B cell (primary cell): ENCODE results near the gene CST7. TPM values are rescaled to one million over a fixed set of nuclear protein-coding genes. Genes with fewer than 3 reads are reported as not detected.

Experiments
- ATAC-seq: fragments of 200-7000 bp; cut with Tn5 transposase; one replicate; pipeline ENCODE4 v1.10.0; 2021; ENCODE audit warnings: low read depth, mild to moderate bottlenecking, moderate number of reproducible peaks, moderate library complexity
- CTCF ChIA-PET: fragments of 350-600 bp; sonication (Branson Sonifier 250); formaldehyde crosslinking; loops from one replicate; lab custom pipeline; 2021; ENCODE audit warnings: antibody characterized with exemption, inconsistent platforms; lab: Charles Lee
- POLR2A ChIA-PET: fragments of 350-600 bp; sonication (Branson Sonifier 250); formaldehyde crosslinking; loops from one replicate; lab custom pipeline; 2021; ENCODE audit warnings: antibody characterized with exemption; lab: Charles Lee
- DNase-seq: peaks from one replicate; pipeline ENCODE4 v3.0.0; 2013
- H2AFZ ChIP-seq: 2 replicates; pipeline ENCODE4 v1.6.1; 2012; ENCODE audit warnings: mild to moderate bottlenecking, low read depth, low read length; ENCODE audit not compliant: insufficient read depth, poor library complexity, severe bottlenecking
- H3K27ac ChIP-seq, 2 donors: 1 replicate in 1 of 2; 2 replicates in 1 of 2; pipeline ENCODE4 v1.5.1; 2012 to 2013; ENCODE audit warnings: low read length in 2 of 2, mild to moderate bottlenecking in 2 of 2, moderate library complexity in 1 of 2
- H3K27me3 ChIP-seq, 4 experiments: fragments of 200-600 bp in 1 of 4; sonication (generic) in 1 of 4; replicated peaks in 1 of 4; 1 replicate in 2 of 4; 2 replicates in 2 of 4; pipeline versions ENCODE4 v1.6.1 to v1.7.0; 2013 to 2016; ENCODE audit warnings: low read length in 3 of 4, mild to moderate bottlenecking in 2 of 4, mixed read lengths in 1 of 4, moderate library complexity in 1 of 4; ENCODE audit not compliant: insufficient read depth in 4 of 4, control insufficient read depth in 3 of 4; ENCODE audit errors: control extremely low read depth in 1 of 4
- H3K36me3 ChIP-seq, 2 experiments: replicated peaks in 1 of 2; 1 replicate in 1 of 2; 2 replicates in 1 of 2; pipeline versions ENCODE4 v1.6.1 to v1.7.1; 2013; ENCODE audit warnings: low read length in 1 of 2; ENCODE audit not compliant: insufficient read depth in 2 of 2, control insufficient read depth in 1 of 2; ENCODE audit errors: control extremely low read depth in 1 of 2, extremely low read depth in 1 of 2
- H3K4me1 ChIP-seq, 2 donors: fragments of 200-600 bp in 1 of 2; sonication (generic) in 1 of 2; 1 replicate in 1 of 2; 2 replicates in 1 of 2; pipeline versions ENCODE4 v1.5.1 to v1.6.1; 2013 to 2017; ENCODE audit warnings: low read length in 2 of 2; ENCODE audit not compliant: control insufficient read depth in 2 of 2, insufficient read depth in 2 of 2
- H3K4me2 ChIP-seq: replicated peaks from 2 replicates; pipeline ENCODE3; 2012; ENCODE audit warnings: mild to moderate bottlenecking, low read depth, low read length; ENCODE audit not compliant: poor library complexity, severe bottlenecking
- H3K4me3 ChIP-seq, 5 experiments: fragments of 200-600 bp in 1 of 5; sonication (generic) in 1 of 5; 1 replicate in 3 of 5; 2 replicates in 2 of 5; pipeline versions ENCODE4 v1.5.1 to v1.7.0; 2011 to 2016; ENCODE audit warnings: low read length in 4 of 5, mild to moderate bottlenecking in 4 of 5, low read depth in 2 of 5, control low read depth in 1 of 5, moderate library complexity in 1 of 5; ENCODE audit not compliant: insufficient read depth in 1 of 5; ENCODE audit errors: control extremely low read depth in 1 of 5, extremely low read depth in 1 of 5
- H3K79me2 ChIP-seq: fragments of 200-600 bp; sonication (generic); one replicate; pipeline ENCODE4 v1.6.0; 2016; ENCODE audit warnings: low read length; ENCODE audit not compliant: control insufficient read depth, insufficient read depth
- H3K9ac ChIP-seq: fragments of 200-600 bp; sonication (generic); 2 replicates; pipeline ENCODE4 v1.6.1; 2017; ENCODE audit warnings: mild to moderate bottlenecking, low read length, moderate library complexity
- H3K9me3 ChIP-seq, 3 donors: one replicate each; pipeline versions ENCODE4 v1.6.1 to v1.7.1; 2013; ENCODE audit warnings: low read length in 2 of 3; ENCODE audit not compliant: control insufficient read depth in 2 of 3, insufficient read depth in 1 of 3; ENCODE audit errors: control extremely low read depth in 1 of 3
- H4K20me1 ChIP-seq: 2 replicates; pipeline ENCODE4 v1.6.0; 2012; ENCODE audit warnings: mild to moderate bottlenecking, low read length; ENCODE audit not compliant: insufficient read depth, control insufficient read depth, poor library complexity, severe bottlenecking
- H3K27ac Mint-ChIP-seq: one replicate; pipeline ENCODE4 v1.8.0; 2021; ENCODE audit warnings: mixed read lengths
- H3K27me3 Mint-ChIP-seq: one replicate; pipeline ENCODE4 v1.8.0; 2021; ENCODE audit warnings: mixed read lengths
- H3K4me1 Mint-ChIP-seq: one replicate; pipeline ENCODE4 v1.8.0; 2021; ENCODE audit warnings: mixed read lengths
- H3K4me3 Mint-ChIP-seq: one replicate; pipeline ENCODE4 v1.8.0; 2021; ENCODE audit warnings: mixed read lengths
- H3K9me3 Mint-ChIP-seq: one replicate; pipeline ENCODE4 v1.8.0; 2022; ENCODE audit warnings: mixed read lengths; ENCODE audit not compliant: insufficient read depth
- EZH2 ChIP-seq: IDR thresholded peaks from 2 replicates; pipeline ENCODE4 v1.6.1; 2012; ENCODE audit warnings: borderline replicate concordance, low read depth, mild to moderate bottlenecking, moderate library complexity, low read length; ENCODE audit not compliant: insufficient read depth, poor library complexity, severe bottlenecking
- WGBS: methylation state at CpG from one replicate; pipeline ENCODE4 v1.1.5; 2013; ENCODE audit warnings: missing lambda C conversion rate; ENCODE audit not compliant: insufficient coverage; 5-methylcytosine and 5-hydroxymethylcytosine counted together
- intact Hi-C: fragments of 100-400 bp; cut with micrococcal nuclease; formaldehyde crosslinking; loops from one replicate; pipeline ENCODE4 v1.10.0; 2022
- polyA plus RNA-seq: library from polyadenylated mRNA; depleted of rRNA; stranded (reverse); fragments of >200 nt; gene quantifications from 2 replicates; pipeline ENCODE4 v1.2.3, GENCODE V29; 2012
- total RNA-seq, 2 donors: library from RNA; stranded (reverse); fragments of 120-200 nt in 1 of 2; gene quantifications; 1 replicate in 1 of 2; 2 replicates in 1 of 2; pipeline versions ENCODE4 v1.2.3 to v1.2.4, GENCODE V29; 2013 to 2022
- TF ChIP-seq, protein P1 (sequence below): fragments of 200-600 bp; IDR thresholded peaks from one replicate; pipeline ENCODE4 v1.8.0; 2022; ENCODE audit warnings: antibody characterized with exemption, mild to moderate bottlenecking

The CST7 gene
- total and polyA plus RNA-seq, 2 donors (not counting 1 experiment from before 2014, with no cell fraction given): 0.94 to 3.4 TPM

DNA sequence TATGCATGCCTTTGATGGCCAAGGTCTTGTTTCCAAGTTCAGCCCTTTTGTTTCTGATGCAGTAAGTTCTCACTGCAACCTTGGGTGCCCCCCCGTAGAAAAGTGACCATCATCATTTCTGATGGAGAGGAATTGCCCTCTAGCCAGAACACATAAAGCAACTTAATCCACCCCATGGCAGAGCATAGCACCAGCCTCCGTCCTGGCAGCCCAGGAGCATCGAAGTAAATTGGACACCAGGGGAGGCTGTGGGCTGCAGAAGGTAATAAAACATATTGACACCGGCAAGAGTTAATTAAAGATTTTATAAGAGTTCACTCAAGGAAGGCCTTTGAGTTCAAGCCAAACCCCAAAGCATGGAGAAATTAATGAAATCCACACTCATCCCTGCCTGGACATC lies 39.2 kb upstream of the CST7 start:
- Histone ChIP-seq H3K4me2 (no peak overlapping the region), H2AFZ (no peak overlapping the region), H3K4me3 (no peak overlapping the region), H3K27ac (no peak overlapping the region), H3K9ac (no peak overlapping the region), H3K4me1 (no peaks in the 10 kb centered on the region), H4K20me1 (no peaks in the 10 kb centered on the region), H3K36me3 (no peaks in the 10 kb centered on the region), H3K27me3 (peaks cover 0 to 2% (median 0%) of the 10 kb centered on the region in 4 experiments), H3K79me2 (no peaks in the 10 kb centered on the region), H3K9me3 (peaks cover 2 to 17% (median 2%) of the 10 kb centered on the region in 3 donors)
- intact Hi-C loops: no loop called here
- no peak for ATAC-seq
- CTCF ChIA-PET: no interaction called here
- TF ChIP-seq, protein P1, sequence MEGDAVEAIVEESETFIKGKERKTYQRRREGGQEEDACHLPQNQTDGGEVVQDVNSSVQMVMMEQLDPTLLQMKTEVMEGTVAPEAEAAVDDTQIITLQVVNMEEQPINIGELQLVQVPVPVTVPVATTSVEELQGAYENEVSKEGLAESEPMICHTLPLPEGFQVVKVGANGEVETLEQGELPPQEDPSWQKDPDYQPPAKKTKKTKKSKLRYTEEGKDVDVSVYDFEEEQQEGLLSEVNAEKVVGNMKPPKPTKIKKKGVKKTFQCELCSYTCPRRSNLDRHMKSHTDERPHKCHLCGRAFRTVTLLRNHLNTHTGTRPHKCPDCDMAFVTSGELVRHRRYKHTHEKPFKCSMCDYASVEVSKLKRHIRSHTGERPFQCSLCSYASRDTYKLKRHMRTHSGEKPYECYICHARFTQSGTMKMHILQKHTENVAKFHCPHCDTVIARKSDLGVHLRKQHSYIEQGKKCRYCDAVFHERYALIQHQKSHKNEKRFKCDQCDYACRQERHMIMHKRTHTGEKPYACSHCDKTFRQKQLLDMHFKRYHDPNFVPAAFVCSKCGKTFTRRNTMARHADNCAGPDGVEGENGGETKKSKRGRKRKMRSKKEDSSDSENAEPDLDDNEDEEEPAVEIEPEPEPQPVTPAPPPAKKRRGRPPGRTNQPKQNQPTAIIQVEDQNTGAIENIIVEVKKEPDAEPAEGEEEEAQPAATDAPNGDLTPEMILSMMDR: no peak
- no peak for TF ChIP-seq EZH2
- no peak overlapping the region for H3K4me3 Mint-ChIP-seq
- POLR2A ChIA-PET: no interaction called here
- no CpG with 5 or more reads among the region's 4 CpGs for WGBS
- H3K4me1 Mint-ChIP-seq: no peaks in the 10 kb centered on the region
- DNase-seq: no peak
- peaks cover 9% of the 10 kb centered on the region for H3K9me3 Mint-ChIP-seq
- no peak overlapping the region for H3K27ac Mint-ChIP-seq
- no peaks in the 10 kb centered on the region for H3K27me3 Mint-ChIP-seq

DNA sequence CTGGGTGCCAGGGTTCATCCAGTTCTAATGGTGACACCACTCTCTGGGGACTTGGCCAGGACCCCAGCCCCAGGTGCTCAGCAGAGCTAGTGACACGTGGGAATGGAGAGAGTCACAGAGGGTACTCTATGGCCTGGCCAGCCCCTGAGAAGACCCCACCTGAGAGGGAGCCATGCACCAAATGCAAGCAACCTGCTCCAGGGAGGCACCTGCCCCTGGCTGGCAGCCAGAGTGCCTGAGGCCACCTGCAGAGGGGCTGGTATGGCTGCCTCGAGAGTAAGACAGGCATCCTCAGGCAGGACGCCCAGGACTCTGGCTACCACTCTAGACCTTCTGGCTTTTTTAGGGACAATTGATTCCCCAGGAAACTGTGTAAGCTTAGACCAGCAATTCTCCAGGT lies 38.6 kb upstream of the CST7 start:
- ChIA-PET CTCF (no interaction called here), POLR2A (no interaction called here)
- TF ChIP-seq EZH2: no peak
- TF ChIP-seq, protein P1: no peak
- Histone ChIP-seq H3K4me1 (no peaks in the 10 kb centered on the region), H3K27ac (no peak overlapping the region), H3K9me3 (peaks cover 2 to 17% (median 2%) of the 10 kb centered on the region in 3 donors), H3K79me2 (no peaks in the 10 kb centered on the region), H3K9ac (no peak overlapping the region), H4K20me1 (no peaks in the 10 kb centered on the region), H2AFZ (no peak overlapping the region), H3K27me3 (peaks cover 0 to 2% (median 0%) of the 10 kb centered on the region in 4 experiments), H3K36me3 (no peaks in the 10 kb centered on the region), H3K4me2 (no peak overlapping the region), H3K4me3 (no peak overlapping the region)
- Mint-ChIP-seq H3K27me3 (no peaks in the 10 kb centered on the region), H3K27ac (no peak overlapping the region), H3K4me1 (no peaks in the 10 kb centered on the region), H3K9me3 (peaks cover 9% of the 10 kb centered on the region), H3K4me3 (no peak overlapping the region)
- ATAC-seq (no peak), DNase-seq (no peak)
- 76% methylated on average over 3 of the region's 3 CpGs for WGBS
- intact Hi-C loops: no loop called here
